Natural killer cell (primary cell): ENCODE measurements around the gene VPS52. TPM values are rescaled to one million over a fixed set of nuclear protein-coding genes. Genes with fewer than 3 reads are reported as not detected.
"Not testable (repeated sequence)": the region's sequence is repeated elsewhere in the genome, so short reads cannot be mapped to it uniquely, and the experiment has no call there.

ENCODE experiments used
- ATAC-seq, 3 donors: fragments of 150-1000 bp in 2 of 3; fragments of 200-7000 bp in 1 of 3; cut with Tn5 transposase; 1 replicate in 1 of 3; 2 replicates in 2 of 3; pipeline ENCODE4 v1.10.0; 2021; ENCODE audit warnings: mild to moderate bottlenecking in 2 of 3, moderate library complexity in 2 of 3
- DNase-seq, 2 donors: peaks; one replicate each; pipeline versions ENCODE4 v3.0.0 to v3.0.0-alpha.2; 2013 to 2021; ENCODE audit warnings: mixed read lengths in 1 of 2
- H3K27ac ChIP-seq: one replicate; pipeline ENCODE4 v1.5.1; 2013; ENCODE audit warnings: mild to moderate bottlenecking, low read length
- H3K27me3 ChIP-seq: one replicate; pipeline ENCODE4 v1.6.1; 2013; ENCODE audit warnings: low read length; ENCODE audit not compliant: control insufficient read depth, insufficient read depth
- H3K36me3 ChIP-seq: one replicate; pipeline ENCODE4 v1.6.1; 2013; ENCODE audit warnings: low read length; ENCODE audit not compliant: control insufficient read depth, insufficient read depth
- H3K4me1 ChIP-seq: one replicate; pipeline ENCODE4 v1.6.1; 2013; ENCODE audit warnings: low read length; ENCODE audit not compliant: control insufficient read depth, insufficient read depth
- H3K4me3 ChIP-seq: one replicate; pipeline ENCODE4 v1.5.1; 2013; ENCODE audit warnings: low read length
- H3K9me3 ChIP-seq: one replicate; pipeline ENCODE4 v1.6.1; 2013; ENCODE audit warnings: low read length; ENCODE audit not compliant: control insufficient read depth, insufficient read depth
- H3K27ac Mint-ChIP-seq, 2 donors: one replicate each; pipeline ENCODE4 v1.8.0; 2022; ENCODE audit warnings: mild to moderate bottlenecking in 2 of 2, mixed read lengths in 2 of 2, moderate library complexity in 1 of 2
- H3K27me3 Mint-ChIP-seq, 2 donors: one replicate each; pipeline ENCODE4 v1.8.0; 2022; ENCODE audit warnings: low read depth in 2 of 2, mixed read lengths in 2 of 2
- H3K36me3 Mint-ChIP-seq: one replicate; pipeline ENCODE4 v1.8.0; 2022; ENCODE audit warnings: mixed read lengths
- H3K4me1 Mint-ChIP-seq, 2 donors: one replicate each; pipeline ENCODE4 v1.8.0; 2022; ENCODE audit warnings: mixed read lengths in 2 of 2
- H3K4me3 Mint-ChIP-seq: one replicate; pipeline ENCODE4 v1.8.0; 2022; ENCODE audit warnings: mild to moderate bottlenecking, moderate library complexity, mixed read lengths
- H3K9me3 Mint-ChIP-seq, 2 donors: one replicate each; pipeline ENCODE4 v1.8.0; 2022; ENCODE audit warnings: mixed read lengths in 2 of 2
- WGBS: methylation state at CpG from one replicate; pipeline ENCODE4 v1.1.7; 2013; ENCODE audit warnings: missing lambda C conversion rate; ENCODE audit not compliant: insufficient coverage; 5-methylcytosine and 5-hydroxymethylcytosine counted together
- intact Hi-C: fragments of 100-400 bp; cut with micrococcal nuclease; formaldehyde crosslinking; loops from one replicate; pipeline ENCODE4 v1.14.2; 2022
- total RNA-seq, 4 donors: library from RNA; stranded (reverse); fragments of 120-200 nt in 1 of 4; gene quantifications; one replicate each; pipeline versions ENCODE4 v1.2.3 to v1.2.4, GENCODE V29; 2013 to 2022
- TF ChIP-seq, protein P1 (sequence below): fragments of 200-600 bp; IDR thresholded peaks from one replicate; pipeline ENCODE4 v1.8.0; 2022; ENCODE audit warnings: antibody characterized with exemption

VPS52 gene
- total RNA-seq, 3 donors from 2014 or later (not counting 1 experiment from before 2014, with no cell fraction given), result 98.0 to 112 (median 99.4) TPM

DNA sequence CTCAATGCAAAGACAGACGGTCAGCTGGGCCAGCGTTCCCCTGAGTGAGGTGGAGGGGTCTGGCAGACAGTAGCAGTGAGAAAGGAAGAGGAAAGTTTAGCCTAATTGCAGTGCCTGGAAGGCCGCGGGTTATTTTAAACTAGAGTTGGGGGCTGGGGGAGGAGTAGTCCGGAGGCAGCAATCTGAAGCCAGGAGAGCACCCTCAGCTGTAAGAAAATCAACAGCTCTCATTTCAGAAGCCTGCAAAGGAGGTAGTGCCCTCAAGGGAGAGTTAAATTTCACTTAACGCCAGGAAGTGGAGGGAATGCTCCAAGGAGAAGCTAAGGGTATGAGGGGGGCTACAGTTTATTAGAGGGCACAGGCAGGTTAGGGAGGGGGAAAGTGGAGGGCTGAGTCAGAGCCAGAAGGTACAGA, 36.4 kb downstream of the VPS52 start:
- intact Hi-C loops, result no loop called here
- Mint-ChIP-seq H3K27me3 (peaks cover 32 to 43% of the 10 kb centered on the region in 2 donors), H3K4me3 (no peak overlapping the region), H3K27ac (no peak overlapping the region), H3K4me1 (no peaks in the 10 kb centered on the region), H3K36me3 (no peaks in the 10 kb centered on the region), H3K9me3 (no peaks in the 10 kb centered on the region)
- DNase-seq, result no peak
- TF ChIP-seq, protein P1, sequence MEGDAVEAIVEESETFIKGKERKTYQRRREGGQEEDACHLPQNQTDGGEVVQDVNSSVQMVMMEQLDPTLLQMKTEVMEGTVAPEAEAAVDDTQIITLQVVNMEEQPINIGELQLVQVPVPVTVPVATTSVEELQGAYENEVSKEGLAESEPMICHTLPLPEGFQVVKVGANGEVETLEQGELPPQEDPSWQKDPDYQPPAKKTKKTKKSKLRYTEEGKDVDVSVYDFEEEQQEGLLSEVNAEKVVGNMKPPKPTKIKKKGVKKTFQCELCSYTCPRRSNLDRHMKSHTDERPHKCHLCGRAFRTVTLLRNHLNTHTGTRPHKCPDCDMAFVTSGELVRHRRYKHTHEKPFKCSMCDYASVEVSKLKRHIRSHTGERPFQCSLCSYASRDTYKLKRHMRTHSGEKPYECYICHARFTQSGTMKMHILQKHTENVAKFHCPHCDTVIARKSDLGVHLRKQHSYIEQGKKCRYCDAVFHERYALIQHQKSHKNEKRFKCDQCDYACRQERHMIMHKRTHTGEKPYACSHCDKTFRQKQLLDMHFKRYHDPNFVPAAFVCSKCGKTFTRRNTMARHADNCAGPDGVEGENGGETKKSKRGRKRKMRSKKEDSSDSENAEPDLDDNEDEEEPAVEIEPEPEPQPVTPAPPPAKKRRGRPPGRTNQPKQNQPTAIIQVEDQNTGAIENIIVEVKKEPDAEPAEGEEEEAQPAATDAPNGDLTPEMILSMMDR, result no peak
- Histone ChIP-seq H3K27me3 (peaks cover 7% of the 10 kb centered on the region), H3K36me3 (no peaks in the 10 kb centered on the region), H3K9me3 (no peaks in the 10 kb centered on the region), H3K4me1 (no peaks in the 10 kb centered on the region), H3K4me3 (no peak overlapping the region), H3K27ac (no peak overlapping the region)
- ATAC-seq, result no peak
- WGBS, result 67% methylated on average over 6 of the region's 6 CpGs

DNA sequence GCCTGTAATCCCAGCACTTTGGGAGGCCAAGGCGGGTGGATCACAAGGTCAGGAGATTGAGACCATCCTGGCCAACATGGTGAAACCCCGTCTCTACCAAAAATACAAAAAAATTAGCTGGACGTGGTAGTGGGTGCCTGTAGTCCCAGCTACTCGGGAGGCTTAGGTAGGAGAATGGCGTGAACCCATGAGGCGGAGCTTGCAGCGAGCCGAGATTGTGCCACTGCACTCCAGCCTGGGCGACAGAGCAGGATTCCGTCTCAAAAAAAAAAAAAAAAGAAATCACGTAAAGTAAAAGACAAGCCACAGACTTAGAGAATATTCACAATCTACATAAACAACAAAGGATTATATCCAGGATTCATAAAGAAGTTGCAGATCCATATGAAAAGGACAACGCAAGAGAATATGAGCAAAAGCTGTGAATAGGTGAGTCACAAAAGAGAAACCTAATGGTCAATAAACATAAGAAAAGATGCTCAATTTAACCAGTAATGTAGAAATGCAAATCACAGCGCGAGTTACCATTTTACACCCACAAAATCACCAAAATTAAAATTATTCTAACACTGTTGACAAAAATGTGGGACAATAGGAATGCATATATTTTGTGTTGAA, 45.1 kb downstream of the VPS52 start:
- intact Hi-C loops, H3K4me3 Mint-ChIP-seq, H3K36me3 Mint-ChIP-seq, H3K4me3 ChIP-seq, DNase-seq, H3K27ac Mint-ChIP-seq, H3K9me3 ChIP-seq, H3K4me1 Mint-ChIP-seq, H3K9me3 Mint-ChIP-seq, ATAC-seq, H3K4me1 ChIP-seq, H3K27me3 ChIP-seq, H3K36me3 ChIP-seq, H3K27ac ChIP-seq: not testable (repeated sequence)
- WGBS, result 69% methylated on average over 8 of the region's 14 CpGs
- peaks cover 43 to 54% of the 10 kb centered on the region in 2 donors for H3K27me3 Mint-ChIP-seq

DNA sequence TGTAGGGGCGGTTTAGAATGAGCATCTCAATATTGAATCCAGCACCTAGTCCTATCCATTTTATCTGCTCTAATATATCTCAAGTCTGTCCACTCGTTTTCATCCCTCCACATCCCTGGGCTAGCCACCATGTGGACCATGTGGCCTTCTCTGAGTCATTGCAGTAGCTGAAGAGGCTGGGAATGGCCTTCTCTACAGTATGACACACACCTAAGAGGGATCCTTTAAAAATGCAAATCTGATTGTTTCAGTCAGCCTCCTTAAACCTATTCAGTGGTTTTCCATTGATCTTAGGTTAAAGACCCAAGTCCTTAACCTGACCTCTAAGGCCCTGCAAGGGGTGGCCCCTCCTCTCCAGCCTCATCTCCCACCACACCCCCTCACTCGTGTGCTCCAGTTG, 54.0 kb downstream of the VPS52 start:
- H3K4me3 Mint-ChIP-seq, result no peak overlapping the region
- Histone ChIP-seq H3K9me3 (no peaks in the 10 kb centered on the region), H3K4me1 (peaks cover 13% of the 10 kb centered on the region), H3K4me3 (no peak overlapping the region), H3K36me3 (no peaks in the 10 kb centered on the region), H3K27ac (no peak overlapping the region), H3K27me3 (peaks cover 20% of the 10 kb centered on the region)
- peaks cover 10 to 17% of the 10 kb centered on the region in 2 donors for H3K4me1 Mint-ChIP-seq
- no peak overlapping the region for H3K27ac Mint-ChIP-seq
- no peaks in the 10 kb centered on the region for H3K9me3 Mint-ChIP-seq
- H3K27me3 Mint-ChIP-seq, result peaks cover 43 to 63% of the 10 kb centered on the region in 2 donors
- TF ChIP-seq, protein P1, result no peak
- 81% methylated on average over 3 of the region's 3 CpGs for WGBS
- DNase-seq (no peak), ATAC-seq (no peak)
- no peaks in the 10 kb centered on the region for H3K36me3 Mint-ChIP-seq
- intact Hi-C loops, result no loop called here

DNA sequence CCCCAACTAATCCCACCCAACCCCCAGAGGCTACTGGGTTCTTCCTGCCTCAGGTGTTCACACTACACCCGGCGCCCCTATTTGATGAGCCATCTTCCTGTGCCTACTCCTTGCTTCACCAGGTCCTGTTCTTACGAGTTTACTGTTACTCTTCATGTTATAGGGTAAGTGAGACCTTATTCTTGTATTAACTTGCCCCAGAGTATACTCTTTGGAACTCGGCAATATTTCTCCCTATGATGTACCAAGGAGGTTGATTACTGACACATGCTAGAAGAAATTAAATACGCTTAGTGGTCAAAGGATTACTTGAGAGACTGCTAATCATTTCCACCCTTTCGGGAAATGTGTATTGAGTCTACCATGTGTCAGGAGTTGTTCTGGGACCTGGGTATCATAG, 54.4 kb downstream of the VPS52 start:
- 79% methylated on average over 4 of the region's 6 CpGs for WGBS
- peaks cover 42 to 63% of the 10 kb centered on the region in 2 donors for H3K27me3 Mint-ChIP-seq

More for the DNA sequence above, 54.4 kb downstream of the VPS52 start:
- DNase-seq (no peak), ATAC-seq (no peak)
- peaks cover 13% of the 10 kb centered on the region for H3K4me1 ChIP-seq
- H3K9me3 ChIP-seq, result no peaks in the 10 kb centered on the region
- H3K36me3 ChIP-seq, result no peaks in the 10 kb centered on the region
- no peak overlapping the region for H3K27ac ChIP-seq
- no peak overlapping the region for H3K4me3 ChIP-seq
- no peak overlapping the region for H3K4me3 Mint-ChIP-seq
- H3K4me1 Mint-ChIP-seq, result peaks cover 14 to 21% of the 10 kb centered on the region in 2 donors
- TF ChIP-seq, protein P1, result no peak
- peaks cover 17% of the 10 kb centered on the region for H3K27me3 ChIP-seq
- no peaks in the 10 kb centered on the region for H3K36me3 Mint-ChIP-seq
- no peak overlapping the region for H3K27ac Mint-ChIP-seq
- H3K9me3 Mint-ChIP-seq, result no peaks in the 10 kb centered on the region
- intact Hi-C loops, result no loop called here
